Neural cell (in vitro differentiated cells): ENCODE measurements around the gene FOXP3. TPM values are rescaled to one million over a fixed set of nuclear protein-coding genes. Genes with fewer than 3 reads are reported as not detected.

Source experiments
- H2AFZ ChIP-seq: fragments of 200-600, 300-800 bp; sonication (generic), shearing (Covaris generic); 2 replicates; pipeline ENCODE4 v1.6.0; 2014; ENCODE audit warnings: low read depth, mild to moderate bottlenecking, antibody characterized with exemption, low read length, moderate library complexity
- H3F3A ChIP-seq: fragments of 200-600 bp; shearing (Covaris generic); 2 replicates; pipeline ENCODE4 v1.6.1; 2016; ENCODE audit warnings: mild to moderate bottlenecking, moderate library complexity, mixed read lengths, antibody characterized with exemption, low read length; ENCODE audit not compliant: insufficient read depth, poor library complexity, severe bottlenecking
- H3K27ac ChIP-seq: fragments of 200-600, 300-800 bp; sonication (generic), shearing (Covaris generic); 2 replicates; pipeline ENCODE4 v1.5.1; 2014; ENCODE audit warnings: mild to moderate bottlenecking, low read length, moderate library complexity
- H3K27me3 ChIP-seq: fragments of 300-800, 200-600 bp; sonication (generic), shearing (Covaris generic); 2 replicates; pipeline ENCODE4 v1.6.0; 2014; ENCODE audit warnings: mild to moderate bottlenecking, low read depth, low read length, moderate library complexity; ENCODE audit not compliant: insufficient read depth
- H3K36me3 ChIP-seq: fragments of 300-800, 200-600 bp; sonication (generic), shearing (Covaris generic); 2 replicates; pipeline ENCODE4 v1.5.1; 2014; ENCODE audit warnings: mild to moderate bottlenecking, antibody characterized with exemption, low read length, moderate library complexity; ENCODE audit not compliant: insufficient read depth
- H3K4me2 ChIP-seq: fragments of 300-800, 200-600 bp; sonication (generic), shearing (Covaris generic); 2 replicates; pipeline ENCODE4 v1.6.0; 2014; ENCODE audit warnings: mild to moderate bottlenecking, low read length
- H3K4me3 ChIP-seq: fragments of 300-800, 200-600 bp; sonication (generic), shearing (Covaris generic); 2 replicates; pipeline ENCODE4 v1.5.1; 2014; ENCODE audit warnings: mild to moderate bottlenecking, low read length, moderate library complexity
- H3K79me2 ChIP-seq: fragments of 200-600 bp; shearing (Covaris generic); replicated peaks from 2 replicates; pipeline ENCODE4 v1.6.0; 2014; ENCODE audit warnings: mild to moderate bottlenecking, low read length, moderate library complexity; ENCODE audit not compliant: insufficient read depth
- H3K9ac ChIP-seq: fragments of 300-800, 200-600 bp; sonication (generic), shearing (Covaris generic); 2 replicates; pipeline ENCODE4 v1.6.1; 2016; ENCODE audit warnings: mild to moderate bottlenecking, low read length, mixed read lengths
- H3K9me2 ChIP-seq: fragments of 200-600 bp; shearing (Covaris generic); 2 replicates; pipeline ENCODE4 v1.6.1; 2016; ENCODE audit warnings: mild to moderate bottlenecking, low read length, mixed read lengths; ENCODE audit not compliant: insufficient read depth
- H3K9me3 ChIP-seq: fragments of 200-600, 300-800 bp; sonication (generic), shearing (Covaris generic); 2 replicates; pipeline ENCODE4 v1.6.1; 2016; ENCODE audit warnings: mild to moderate bottlenecking, mixed run types, low read length, moderate library complexity, mixed read lengths
- H4K20me1 ChIP-seq: fragments of 200-600 bp; shearing (Covaris generic); 2 replicates; pipeline ENCODE4 v1.6.1; 2016; ENCODE audit warnings: mild to moderate bottlenecking, mixed run types; ENCODE audit not compliant: insufficient read depth
- EP300 ChIP-seq: fragments of 450-650 bp; conservative IDR thresholded peaks from 2 replicates; pipeline ENCODE4 v1.6.1; 2014; ENCODE audit warnings: antibody characterized with exemption, mild to moderate bottlenecking, moderate library complexity; ENCODE audit not compliant: poor library complexity, severe bottlenecking
- EZH2 ChIP-seq: fragments of 200-600, 300-800 bp; shearing (Covaris generic), sonication (generic); IDR thresholded peaks from 2 replicates; pipeline ENCODE4 v1.6.1; 2014; ENCODE audit warnings: antibody characterized with exemption, low read length, borderline replicate concordance, mild to moderate bottlenecking; ENCODE audit not compliant: insufficient read depth, poor library complexity, severe bottlenecking
- MXI1 ChIP-seq: fragments of 450-650 bp; conservative IDR thresholded peaks from 2 replicates; pipeline ENCODE4 v1.6.1; 2014; ENCODE audit warnings: antibody characterized with exemption, mild to moderate bottlenecking; ENCODE audit not compliant: poor library complexity, severe bottlenecking
- POLR2AphosphoS5 ChIP-seq: IDR thresholded peaks from 2 replicates; pipeline ENCODE4 v1.6.1; 2012
- RAD21 ChIP-seq: fragments of 450-650 bp; conservative IDR thresholded peaks from 2 replicates; pipeline ENCODE4 v1.6.1; 2014; ENCODE audit warnings: antibody characterized with exemption, mild to moderate bottlenecking, moderate library complexity
- SMC3 ChIP-seq: fragments of 450-650 bp; conservative IDR thresholded peaks from 2 replicates; pipeline ENCODE4 v1.6.1; 2014; ENCODE audit warnings: antibody characterized with exemption, mild to moderate bottlenecking, moderate library complexity; ENCODE audit not compliant: poor library complexity
- TAF1 ChIP-seq: IDR thresholded peaks from 2 replicates; pipeline ENCODE4 v1.6.1; 2012; ENCODE audit warnings: low read depth
- polyA plus RNA-seq: library from polyadenylated mRNA; depleted of rRNA; stranded (reverse); fragments of >200 nt; gene quantifications from 2 replicates; pipeline ENCODE4 v1.2.3, GENCODE V29; 2014
- TF ChIP-seq, protein P1 (sequence below): IDR thresholded peaks from 2 replicates; pipeline ENCODE4 v1.6.1; 2012; ENCODE audit warnings: borderline replicate concordance
- TF ChIP-seq, protein P2 (sequence below): fragments of 450-650 bp; IDR thresholded peaks from 2 replicates; pipeline ENCODE4 v1.5.1; 2014; ENCODE audit warnings: antibody characterized with exemption, mild to moderate bottlenecking, moderate library complexity; ENCODE audit not compliant: poor library complexity, severe bottlenecking

FOXP3 gene
- polyA plus RNA-seq, 1 donor from 2014 or later = not detected

DNA sequence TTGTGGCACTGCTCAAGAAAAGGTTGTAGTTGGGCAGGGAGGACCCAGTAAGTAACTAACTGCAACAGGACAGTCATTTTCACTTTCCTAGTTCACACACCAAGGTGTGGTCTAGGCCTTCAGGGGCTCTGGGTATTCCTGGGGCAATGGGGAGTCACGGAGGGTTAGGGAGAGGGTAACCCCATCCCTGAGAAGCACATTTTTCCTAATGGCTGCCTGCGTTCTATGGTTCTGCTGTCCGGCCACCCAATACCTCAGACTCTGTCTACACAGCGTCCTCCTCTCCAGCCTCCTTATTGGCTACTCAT lies 4.1 kb upstream of the FOXP3 start:
- Histone ChIP-seq H4K20me1 (no peaks in the 10 kb centered on the region), H3K9me2 (no peaks in the 10 kb centered on the region), H3K4me3 (peak overlapping the region; percentile 69), H3K27me3 (no peaks in the 10 kb centered on the region), H2AFZ (peak overlapping the region; percentile 56), H3K9me3 (no peaks in the 10 kb centered on the region), H3K36me3 (no peaks in the 10 kb centered on the region), H3K79me2 (peaks cover 6% of the 10 kb centered on the region), H3K4me2 (no peak overlapping the region), H3F3A (no peaks in the 10 kb centered on the region), H3K9ac (peak overlapping the region; percentile 74), H3K27ac (peak overlapping the region; percentile 89)
- TF ChIP-seq, protein P1, sequence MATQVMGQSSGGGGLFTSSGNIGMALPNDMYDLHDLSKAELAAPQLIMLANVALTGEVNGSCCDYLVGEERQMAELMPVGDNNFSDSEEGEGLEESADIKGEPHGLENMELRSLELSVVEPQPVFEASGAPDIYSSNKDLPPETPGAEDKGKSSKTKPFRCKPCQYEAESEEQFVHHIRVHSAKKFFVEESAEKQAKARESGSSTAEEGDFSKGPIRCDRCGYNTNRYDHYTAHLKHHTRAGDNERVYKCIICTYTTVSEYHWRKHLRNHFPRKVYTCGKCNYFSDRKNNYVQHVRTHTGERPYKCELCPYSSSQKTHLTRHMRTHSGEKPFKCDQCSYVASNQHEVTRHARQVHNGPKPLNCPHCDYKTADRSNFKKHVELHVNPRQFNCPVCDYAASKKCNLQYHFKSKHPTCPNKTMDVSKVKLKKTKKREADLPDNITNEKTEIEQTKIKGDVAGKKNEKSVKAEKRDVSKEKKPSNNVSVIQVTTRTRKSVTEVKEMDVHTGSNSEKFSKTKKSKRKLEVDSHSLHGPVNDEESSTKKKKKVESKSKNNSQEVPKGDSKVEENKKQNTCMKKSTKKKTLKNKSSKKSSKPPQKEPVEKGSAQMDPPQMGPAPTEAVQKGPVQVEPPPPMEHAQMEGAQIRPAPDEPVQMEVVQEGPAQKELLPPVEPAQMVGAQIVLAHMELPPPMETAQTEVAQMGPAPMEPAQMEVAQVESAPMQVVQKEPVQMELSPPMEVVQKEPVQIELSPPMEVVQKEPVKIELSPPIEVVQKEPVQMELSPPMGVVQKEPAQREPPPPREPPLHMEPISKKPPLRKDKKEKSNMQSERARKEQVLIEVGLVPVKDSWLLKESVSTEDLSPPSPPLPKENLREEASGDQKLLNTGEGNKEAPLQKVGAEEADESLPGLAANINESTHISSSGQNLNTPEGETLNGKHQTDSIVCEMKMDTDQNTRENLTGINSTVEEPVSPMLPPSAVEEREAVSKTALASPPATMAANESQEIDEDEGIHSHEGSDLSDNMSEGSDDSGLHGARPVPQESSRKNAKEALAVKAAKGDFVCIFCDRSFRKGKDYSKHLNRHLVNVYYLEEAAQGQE = no peak
- TF ChIP-seq SMC3 (no peak), POLR2AphosphoS5 (no peak), TAF1 (no peak), EZH2 (no peak), RAD21 (no peak), MXI1 (no peak), EP300 (no peak)
- TF ChIP-seq, protein P2, sequence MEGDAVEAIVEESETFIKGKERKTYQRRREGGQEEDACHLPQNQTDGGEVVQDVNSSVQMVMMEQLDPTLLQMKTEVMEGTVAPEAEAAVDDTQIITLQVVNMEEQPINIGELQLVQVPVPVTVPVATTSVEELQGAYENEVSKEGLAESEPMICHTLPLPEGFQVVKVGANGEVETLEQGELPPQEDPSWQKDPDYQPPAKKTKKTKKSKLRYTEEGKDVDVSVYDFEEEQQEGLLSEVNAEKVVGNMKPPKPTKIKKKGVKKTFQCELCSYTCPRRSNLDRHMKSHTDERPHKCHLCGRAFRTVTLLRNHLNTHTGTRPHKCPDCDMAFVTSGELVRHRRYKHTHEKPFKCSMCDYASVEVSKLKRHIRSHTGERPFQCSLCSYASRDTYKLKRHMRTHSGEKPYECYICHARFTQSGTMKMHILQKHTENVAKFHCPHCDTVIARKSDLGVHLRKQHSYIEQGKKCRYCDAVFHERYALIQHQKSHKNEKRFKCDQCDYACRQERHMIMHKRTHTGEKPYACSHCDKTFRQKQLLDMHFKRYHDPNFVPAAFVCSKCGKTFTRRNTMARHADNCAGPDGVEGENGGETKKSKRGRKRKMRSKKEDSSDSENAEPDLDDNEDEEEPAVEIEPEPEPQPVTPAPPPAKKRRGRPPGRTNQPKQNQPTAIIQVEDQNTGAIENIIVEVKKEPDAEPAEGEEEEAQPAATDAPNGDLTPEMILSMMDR = no peak

DNA sequence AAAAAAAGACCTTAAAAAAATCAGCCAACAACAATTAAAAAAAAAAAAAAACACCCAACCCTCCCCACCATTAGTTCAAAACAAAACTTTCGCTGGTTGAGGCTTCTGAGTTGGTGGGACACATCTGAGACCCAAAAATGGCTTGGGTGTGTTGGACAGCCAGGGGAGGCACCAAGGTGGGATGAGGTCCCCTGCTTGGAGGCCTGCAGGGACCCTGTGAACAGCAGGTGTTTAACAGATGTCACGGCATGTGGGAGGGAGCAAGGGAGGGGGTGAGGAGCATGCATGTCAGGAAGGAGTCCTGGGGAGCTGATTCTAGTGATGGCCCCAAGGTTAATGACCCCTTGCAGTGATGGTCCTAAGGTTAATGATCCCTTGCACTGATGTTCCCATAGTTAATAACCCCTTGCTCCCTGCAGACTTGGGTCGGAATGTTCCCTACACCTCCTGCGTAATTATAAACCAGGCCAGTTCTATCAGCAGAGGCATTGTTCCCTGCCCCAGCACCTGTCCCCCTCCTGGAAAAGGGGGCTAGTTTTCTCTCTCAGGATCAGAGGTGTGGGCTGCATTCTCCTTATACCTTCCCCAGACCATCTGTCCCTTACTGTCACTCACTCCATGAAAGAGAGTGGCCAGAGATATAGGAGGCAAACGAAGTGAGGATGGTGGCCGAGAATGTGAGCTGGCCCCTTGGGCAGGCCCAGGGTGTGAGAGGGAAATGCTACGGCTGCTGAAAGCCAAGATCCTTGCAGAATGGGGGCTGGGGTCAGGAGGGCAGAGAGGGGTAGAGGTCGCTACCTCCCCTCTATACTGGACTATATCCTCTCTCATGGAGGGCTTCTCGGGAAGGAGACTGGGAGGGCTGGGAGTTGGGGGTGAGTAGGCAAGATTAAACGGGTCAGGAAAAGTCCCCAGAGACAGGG lies 2.3 kb upstream of the FOXP3 start:
- H3K9me3 ChIP-seq = no peaks in the 10 kb centered on the region
- no peak overlapping the region for H2AFZ ChIP-seq
- no peaks in the 10 kb centered on the region for H3K9me2 ChIP-seq

More for the DNA sequence above, 2.3 kb upstream of the FOXP3 start:
- Histone ChIP-seq H3K79me2 (peaks cover 6% of the 10 kb centered on the region), H3K36me3 (no peaks in the 10 kb centered on the region), H3K9ac (no peak overlapping the region), H3K4me2 (no peak overlapping the region), H4K20me1 (no peaks in the 10 kb centered on the region), H3K27ac (no peak overlapping the region), H3K4me3 (no peak overlapping the region), H3K27me3 (no peaks in the 10 kb centered on the region), H3F3A (no peaks in the 10 kb centered on the region)
- TF ChIP-seq EP300 (no peak), SMC3 (no peak), POLR2AphosphoS5 (no peak), TAF1 (no peak), EZH2 (no peak), RAD21 (no peak), MXI1 (no peak)
- TF ChIP-seq, protein P1 = no peak
- TF ChIP-seq, protein P2 = no peak
